Neuronal stem cell (in vitro differentiated cells): ENCODE measurements around the gene BRMS1L.

Source experiments
- DNase-seq: peaks from one replicate; pipeline ENCODE4 v3.0.0-alpha.2; 2013; ENCODE audit warnings: low spot score
- H2AFZ ChIP-seq: one replicate; pipeline ENCODE4 v1.6.1; 2013; ENCODE audit warnings: mild to moderate bottlenecking, low read length, inconsistent platforms
- H2AK5ac ChIP-seq: 2 replicates; pipeline ENCODE4 v1.6.1; 2013; ENCODE audit warnings: low read depth, mild to moderate bottlenecking, inconsistent platforms, low read length, moderate library complexity, mixed read lengths
- H2BK120ac ChIP-seq: 2 replicates; pipeline ENCODE4 v1.6.1; 2013; ENCODE audit warnings: low read depth, mild to moderate bottlenecking, inconsistent platforms, low read length, moderate library complexity, mixed read lengths
- H2BK12ac ChIP-seq: one replicate; pipeline ENCODE4 v1.6.1; 2013; ENCODE audit warnings: low read length, inconsistent platforms
- H2BK15ac ChIP-seq: 2 replicates; pipeline ENCODE4 v1.6.1; 2013; ENCODE audit warnings: mild to moderate bottlenecking, low read length, inconsistent platforms, mixed read lengths
- H2BK5ac ChIP-seq: one replicate; pipeline ENCODE4 v1.6.1; 2013; ENCODE audit warnings: inconsistent platforms, mild to moderate bottlenecking, low read length, moderate library complexity
- H3K14ac ChIP-seq: one replicate; pipeline ENCODE4 v1.6.1; 2013; ENCODE audit warnings: low read length, inconsistent platforms
- H3K18ac ChIP-seq: 2 replicates; pipeline ENCODE4 v1.6.1; 2013; ENCODE audit warnings: low read length, inconsistent platforms
- H3K23ac ChIP-seq: 2 replicates; pipeline ENCODE4 v1.6.1; 2013; ENCODE audit warnings: low read depth, mild to moderate bottlenecking, mixed read lengths, low read length, inconsistent platforms; ENCODE audit not compliant: poor library complexity
- H3K27ac ChIP-seq: replicated peaks from 3 replicates; pipeline ENCODE4 v1.5.1; 2013; ENCODE audit warnings: low read length, inconsistent platforms
- H3K27me3 ChIP-seq, 3 experiments: 2 replicates each; pipeline ENCODE4 v1.6.1; 2013; ENCODE audit warnings: low read length in 3 of 3, mild to moderate bottlenecking in 2 of 3, inconsistent platforms in 1 of 3, low read depth in 1 of 3, mixed read lengths in 1 of 3, moderate library complexity in 1 of 3; ENCODE audit not compliant: control insufficient read depth in 3 of 3, insufficient read depth in 3 of 3
- H3K36me3 ChIP-seq, 2 donors: replicated peaks in 1 of 2; 2 replicates each; pipeline ENCODE4 v1.6.1; 2013; ENCODE audit warnings: low read length in 2 of 2; ENCODE audit not compliant: control insufficient read depth in 2 of 2, insufficient read depth in 2 of 2
- H3K4ac ChIP-seq: 2 replicates; pipeline ENCODE4 v1.6.1; 2013; ENCODE audit warnings: inconsistent platforms, mild to moderate bottlenecking, low read length, moderate library complexity
- H3K4me1 ChIP-seq, 2 donors: 1 replicate in 1 of 2; 2 replicates in 1 of 2; pipeline ENCODE4 v1.6.1; 2013; ENCODE audit warnings: low read length in 2 of 2, low read depth in 1 of 2; ENCODE audit not compliant: control insufficient read depth in 2 of 2, insufficient read depth in 1 of 2
- H3K4me2 ChIP-seq: one replicate; pipeline ENCODE4 v1.6.1; 2013; ENCODE audit warnings: mild to moderate bottlenecking, low read length, inconsistent platforms; ENCODE audit not compliant: insufficient read depth, poor library complexity, severe bottlenecking
- H3K4me3 ChIP-seq, 2 donors: 2 replicates each; pipeline ENCODE4 v1.5.1; 2013; ENCODE audit warnings: low read length in 2 of 2, mild to moderate bottlenecking in 2 of 2, inconsistent platforms in 1 of 2, moderate library complexity in 1 of 2
- H3K79me1 ChIP-seq: one replicate; pipeline ENCODE4 v1.6.1; 2013; ENCODE audit warnings: low read depth, mild to moderate bottlenecking, inconsistent platforms, low read length, moderate library complexity
- H3K9ac ChIP-seq: one replicate; pipeline ENCODE4 v1.6.1; 2013; ENCODE audit warnings: mild to moderate bottlenecking, low read depth, low read length, inconsistent platforms; ENCODE audit not compliant: poor library complexity
- H3K9me3 ChIP-seq, 2 donors: replicated peaks in 1 of 2; 2 replicates each; pipeline versions ENCODE3 to v1.6.1; 2013; ENCODE audit warnings: low read length in 2 of 2, mild to moderate bottlenecking in 2 of 2, inconsistent platforms in 1 of 2, low read depth in 1 of 2, mixed read lengths in 1 of 2, moderate library complexity in 1 of 2; ENCODE audit not compliant: control insufficient read depth in 2 of 2, insufficient read depth in 1 of 2
- H4K8ac ChIP-seq: one replicate; pipeline ENCODE4 v1.6.1; 2013; ENCODE audit warnings: low read depth, mild to moderate bottlenecking, inconsistent platforms, low read length, moderate library complexity
- H4K91ac ChIP-seq: one replicate; pipeline ENCODE4 v1.6.1; 2013; ENCODE audit warnings: low read length, low read depth, mild to moderate bottlenecking, inconsistent platforms; ENCODE audit not compliant: poor library complexity
- WGBS, 2 donors: extraction: QIAGEN DNeasy Blood & Tissue Kit; methylation state at CpG; one replicate each; pipeline ENCODE4 v1.1.7; 2013; ENCODE audit warnings: missing lambda C conversion rate in 2 of 2, mixed read lengths in 1 of 2; ENCODE audit not compliant: insufficient read length in 2 of 2, insufficient replicate concordance in 1 of 2; ENCODE audit errors: extremely low coverage in 2 of 2; 5-methylcytosine and 5-hydroxymethylcytosine counted together

Gene BRMS1L

DNA sequence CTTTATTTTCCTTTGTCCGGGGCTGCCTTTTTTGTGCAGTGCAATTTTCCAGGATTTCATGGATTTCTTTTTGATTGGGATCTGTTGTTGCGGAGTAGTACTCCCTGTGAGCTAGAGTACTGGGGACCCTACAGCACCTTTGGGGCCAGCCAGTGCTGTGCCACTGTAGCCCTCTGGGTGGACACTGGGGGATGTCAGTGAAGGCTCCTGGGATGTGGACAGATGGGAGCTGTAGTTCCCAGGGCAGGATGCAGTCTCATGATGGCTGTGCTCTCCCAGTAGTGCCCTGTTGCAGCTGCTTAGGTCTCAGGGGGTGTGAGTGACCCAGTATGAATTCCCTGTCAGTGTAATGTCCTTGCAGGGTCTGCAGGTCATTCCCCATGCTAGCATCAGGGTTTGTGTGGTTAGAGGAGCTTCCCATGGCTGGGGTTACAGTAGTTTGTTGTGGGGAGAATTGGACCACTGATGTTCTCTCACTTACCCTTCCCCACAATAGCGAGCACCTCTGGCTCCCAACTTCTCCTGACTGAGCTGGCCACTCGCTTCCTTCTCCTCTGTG is 72.2 kb downstream of the BRMS1L start:
- WGBS, 2 donors, result no CpG with 5 or more reads among the region's 4 CpGs
- Histone ChIP-seq H2AK5ac (no peak overlapping the region), H2AFZ (peak overlapping the region; percentile 42), H3K9ac (no peak overlapping the region), H3K27ac (peak overlapping the region; percentile 8), H3K4ac (no peak overlapping the region), H3K4me2 (no peak overlapping the region), H3K36me3 (no peaks in the 10 kb centered on the region), H3K79me1 (no peaks in the 10 kb centered on the region), H2BK5ac (no peak overlapping the region), H3K18ac (peak overlapping the region; percentile 54), H4K8ac (no peak overlapping the region), H3K23ac (no peak overlapping the region), H3K9me3 (no peaks in the 10 kb centered on the region), H2BK15ac (no peak overlapping the region), H4K91ac (no peak overlapping the region), H3K4me1 (peaks cover 2 to 9% of the 10 kb centered on the region in 2 donors), H2BK12ac (no peak overlapping the region), H3K14ac (no peak overlapping the region), H2BK120ac (no peak overlapping the region), H3K4me3 (no peak overlapping the region), H3K27me3 (peaks cover 0 to 15% (median 0%) of the 10 kb centered on the region in 3 experiments)
- DNase-seq, result no peak

GRCh38 chr14:35900741-35901140 is 74.6 kb downstream of the BRMS1L start:
- Histone ChIP-seq H2BK5ac (no peak overlapping the region), H3K27ac (no peak overlapping the region), H2AFZ (no peak overlapping the region), H3K4ac (no peak overlapping the region), H2AK5ac (no peak overlapping the region), H3K14ac (no peak overlapping the region), H2BK120ac (no peak overlapping the region), H4K8ac (no peak overlapping the region), H3K9me3 (no peaks in the 10 kb centered on the region), H3K9ac (no peak overlapping the region), H3K23ac (no peak overlapping the region), H3K79me1 (no peaks in the 10 kb centered on the region), H3K4me2 (no peak overlapping the region), H3K18ac (no peak overlapping the region), H2BK12ac (no peak overlapping the region), H4K91ac (no peak overlapping the region), H3K27me3 (peaks cover 0 to 27% (median 0%) of the 10 kb centered on the region in 3 experiments), H3K4me3 (no peak overlapping the region), H2BK15ac (no peak overlapping the region), H3K36me3 (no peaks in the 10 kb centered on the region), H3K4me1 (peaks cover 2 to 9% of the 10 kb centered on the region in 2 donors)
- no CpG with 5 or more reads among the region's 3 CpGs for whole genome bisulfite sequencing, 2 donors
- DNase-seq, result no peak

DNA sequence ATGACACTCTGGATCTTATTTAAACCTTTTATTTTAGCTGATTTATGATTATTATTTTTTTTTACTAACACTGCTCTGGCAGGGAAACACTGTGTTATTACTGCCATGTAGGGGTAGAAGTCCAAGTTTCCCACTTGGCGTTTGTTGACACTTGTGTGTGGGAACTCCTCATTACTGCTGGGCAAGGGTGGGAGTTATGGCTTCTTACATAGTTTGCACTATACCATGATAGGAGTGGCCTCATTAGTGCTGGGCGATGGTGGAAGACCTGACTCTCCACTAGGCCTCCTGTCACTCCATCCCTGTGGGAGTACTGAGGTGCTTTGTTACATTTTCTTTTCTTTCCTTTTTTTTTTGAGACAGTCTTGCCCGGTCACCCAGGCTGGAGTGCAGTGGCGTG is 83.5 kb downstream of the BRMS1L start:
- H2AFZ ChIP-seq, result no peak overlapping the region
- no peak for DNase-seq
- H4K8ac ChIP-seq, result no peak overlapping the region
- H2BK12ac ChIP-seq, result no peak overlapping the region
- no peak overlapping the region for H2BK5ac ChIP-seq
- H3K4me3 ChIP-seq, result no peak overlapping the region
- H2AK5ac ChIP-seq, result no peak overlapping the region
- H3K14ac ChIP-seq, result no peak overlapping the region
- H2BK15ac ChIP-seq, result no peak overlapping the region
- no peak overlapping the region for H3K9ac ChIP-seq
- H3K9me3 ChIP-seq, result no peaks in the 10 kb centered on the region
- no peaks in the 10 kb centered on the region for H3K4me1 ChIP-seq
- no peak overlapping the region for H2BK120ac ChIP-seq
- H3K79me1 ChIP-seq, result no peaks in the 10 kb centered on the region
- no peak overlapping the region for H3K4ac ChIP-seq
- no peak overlapping the region for H3K4me2 ChIP-seq
- no CpG with 5 or more reads among the region's 4 CpGs for WGBS, 2 donors
- H3K27ac ChIP-seq, result no peak overlapping the region
- peaks cover 0 to 24% (median 0%) of the 10 kb centered on the region in 3 experiments for H3K27me3 ChIP-seq
- H3K18ac ChIP-seq, result no peak overlapping the region
- no peak overlapping the region for H3K23ac ChIP-seq
- H3K36me3 ChIP-seq, result no peaks in the 10 kb centered on the region
- H4K91ac ChIP-seq, result no peak overlapping the region

DNA sequence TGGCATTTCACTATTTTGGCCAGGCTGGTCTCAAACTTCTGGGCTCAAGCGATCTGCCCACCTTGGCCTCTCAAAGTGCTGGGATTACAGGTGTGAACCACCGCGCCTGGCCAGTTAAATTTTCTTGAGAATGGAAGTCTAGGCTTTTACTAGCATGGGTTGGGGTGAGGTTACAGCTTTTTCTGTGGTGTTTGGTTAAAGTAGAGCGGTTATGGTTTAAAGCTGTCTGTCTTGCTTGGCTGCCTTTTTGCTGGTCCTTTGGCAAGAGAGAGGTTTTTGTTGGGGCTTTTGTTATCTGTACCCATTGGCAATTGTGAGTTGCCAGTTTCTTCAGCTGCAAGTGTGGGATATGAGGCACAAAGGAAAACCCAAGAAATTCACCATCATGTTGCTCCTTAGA is 84.1 kb downstream of the BRMS1L start:
- Histone ChIP-seq H2AFZ (no peak overlapping the region), H3K4ac (no peak overlapping the region), H2BK12ac (no peak overlapping the region), H3K23ac (no peak overlapping the region), H3K9ac (no peak overlapping the region), H2AK5ac (no peak overlapping the region), H3K14ac (no peak overlapping the region), H2BK15ac (no peak overlapping the region), H3K36me3 (no peaks in the 10 kb centered on the region), H4K91ac (no peak overlapping the region), H3K4me3 (no peak overlapping the region), H3K18ac (no peak overlapping the region), H4K8ac (no peak overlapping the region), H3K4me2 (no peak overlapping the region), H3K27ac (no peak overlapping the region), H2BK5ac (no peak overlapping the region), H3K4me1 (no peaks in the 10 kb centered on the region), H3K27me3 (peaks cover 0 to 23% (median 0%) of the 10 kb centered on the region in 3 experiments), H3K79me1 (no peaks in the 10 kb centered on the region), H3K9me3 (no peaks in the 10 kb centered on the region), H2BK120ac (no peak overlapping the region)
- WGBS, 2 donors, result no CpG with 5 or more reads among the region's 4 CpGs
- no peak for DNase-seq
